Endometrium (tissue), 2 donors: ENCODE measurements around the gene PDRG1.

Experiments used
- FAIRE-seq: peaks from 2 replicates; lab custom pipeline; 2012; peaks lifted over from hg19 to GRCh38; lab: Jason Lieb, UNC
- donor health status: control.
- donor health status: control.

The PDRG1 gene

GRCh38 chr20:31951530-31952453 lies at the start of gene PDRG1:
TSS of gene PDRG1 (minus strand) at chr20:31952046. CDS start at chr20:31951961, 85 bp downstream.
- no peak for FAIRE-seq

GRCh38 chr20:31998246-31998645 lies 46.4 kb upstream of the PDRG1 start:
- FAIRE-seq: no peak

- no peak for FAIRE-seq
These were observed 45.1 kb upstream of the PDRG1 start for GRCh38 chr20:31996996-31997395.

- no peak for FAIRE-seq
These were observed 40.2 kb upstream of the PDRG1 start for GRCh38 chr20:31992086-31992485.

GRCh38 chr20:31991339-31991705 lies 39.5 kb upstream of the PDRG1 start:
- FAIRE-seq: no peak

- no peak for FAIRE-seq
These were observed 38.9 kb upstream of the PDRG1 start for GRCh38 chr20:31990641-31991338.

- FAIRE-seq: no peak
These were observed 37.3 kb upstream of the PDRG1 start for GRCh38 chr20:31989030-31989645.

GRCh38 chr20:31988430-31989015 lies 36.7 kb upstream of the PDRG1 start:
- FAIRE-seq: no peak

GRCh38 chr20:31987744-31988143 lies 35.9 kb upstream of the PDRG1 start:
- no peak for FAIRE-seq

GRCh38 chr20:31984981-31985471 lies 33.2 kb upstream of the PDRG1 start:
- FAIRE-seq: no peak

GRCh38 chr20:31981784-31982183 lies 29.9 kb upstream of the PDRG1 start:
- no peak for FAIRE-seq

GRCh38 chr20:31979713-31980426 lies 28.0 kb upstream of the PDRG1 start:
- FAIRE-seq: no peak

- no peak for FAIRE-seq
These were observed 25.2 kb upstream of the PDRG1 start for GRCh38 chr20:31977080-31977479.

- FAIRE-seq: no peak
These were observed 24.0 kb upstream of the PDRG1 start for GRCh38 chr20:31975874-31976273.

- no peak for FAIRE-seq
These were observed 23.2 kb upstream of the PDRG1 start for GRCh38 chr20:31974951-31975487.

GRCh38 chr20:31974296-31974695 lies 22.4 kb upstream of the PDRG1 start:
- no peak for FAIRE-seq

- no peak for FAIRE-seq
These were observed 20.7 kb upstream of the PDRG1 start for GRCh38 chr20:31972471-31973021.

- no peak for FAIRE-seq
These were observed 18.1 kb upstream of the PDRG1 start for GRCh38 chr20:31969991-31970390.

GRCh38 chr20:31968291-31969126 lies 16.7 kb upstream of the PDRG1 start:
- FAIRE-seq: no peak

- FAIRE-seq: no peak
These were observed 16.0 kb upstream of the PDRG1 start, which contains the start of gene XKR7 for GRCh38 chr20:31967830-31968249. TSS of gene XKR7 (plus strand) at chr20:31968151. CDS start at chr20:31968176, 25 bp downstream.
